Naive thymus-derived CD8-positive, alpha-beta T cell (primary cell): ENCODE results near the gene SMAD9. TPM values are rescaled to one million over a fixed set of nuclear protein-coding genes. Genes with fewer than 3 reads are reported as not detected.

Source experiments
- ATAC-seq, 2 donors: fragments of 150-1000 bp; cut with Tn5 transposase in 1 of 2; sonication (Bioruptor Pico), chemical (Tn5 transposase) in 1 of 2; 1 replicate in 1 of 2; 2 replicates in 1 of 2; pipeline ENCODE4 v1.10.0; 2021; ENCODE audit warnings: mild to moderate bottlenecking in 2 of 2, moderate library complexity in 2 of 2
- POLR2A ChIA-PET: fragments of 350-600 bp; sonication (Branson Sonifier 250); formaldehyde crosslinking; loops from one replicate; lab custom pipeline; 2021; ENCODE audit warnings: antibody characterized with exemption; lab: Charles Lee
- DNase-seq, 10 donors: peaks; one replicate each; pipeline versions ENCODE4 v3.0.0 to v3.0.0-alpha.2; 2020 to 2022
- H3K27ac Mint-ChIP-seq, 10 donors: one replicate each; pipeline ENCODE4 v1.8.0; 2020 to 2022; ENCODE audit warnings: mild to moderate bottlenecking in 10 of 10, mixed read lengths in 10 of 10, moderate library complexity in 4 of 10, inconsistent platforms in 1 of 10
- H3K27me3 Mint-ChIP-seq, 5 donors: one replicate each; pipeline ENCODE4 v1.8.0; 2021 to 2022; ENCODE audit warnings: mixed read lengths in 5 of 5
- H3K36me3 Mint-ChIP-seq, 3 donors: one replicate each; pipeline ENCODE4 v1.8.0; 2020 to 2022; ENCODE audit warnings: mixed read lengths in 3 of 3, mild to moderate bottlenecking in 2 of 3, inconsistent platforms in 1 of 3
- H3K4me1 Mint-ChIP-seq, 4 donors: one replicate each; pipeline ENCODE4 v1.8.0; 2021 to 2022; ENCODE audit warnings: mixed read lengths in 4 of 4
- H3K4me3 Mint-ChIP-seq, 10 donors: one replicate each; pipeline ENCODE4 v1.8.0; 2020 to 2022; ENCODE audit warnings: mild to moderate bottlenecking in 10 of 10, mixed read lengths in 10 of 10, moderate library complexity in 6 of 10, inconsistent platforms in 1 of 10
- H3K9me3 Mint-ChIP-seq, 9 donors: one replicate each; pipeline ENCODE4 v1.8.0; 2020 to 2022; ENCODE audit warnings: mixed read lengths in 9 of 9, mild to moderate bottlenecking in 3 of 9, inconsistent platforms in 1 of 9, moderate library complexity in 1 of 9
- polyA plus RNA-seq, 3 donors: library from polyadenylated mRNA; unstranded; fragments of 300-500 nt; fragmentation: Illumina TruSeq; gene quantifications; one replicate each; pipeline ENCODE4 v1.2.3, GENCODE V29; 2021
- total RNA-seq, 8 experiments: library from RNA in 2 of 8; stranded (reverse) in 2 of 8; gene quantifications; one replicate each; pipeline ENCODE4 v1.2.3 and lab custom pipeline; 2021 to 2026

The SMAD9 gene
- total and polyA plus RNA-seq, 5 experiments from 2014 or later: 0.03 to 0.07 (median 0.03) TPM; not detected in 2

GRCh38 chr13:36850790-36851438 lies 69.1 kb downstream of the SMAD9 start:
- Mint-ChIP-seq H3K4me1 (peaks cover 0 to 9% (median 0%) of the 10 kb centered on the region in 4 donors), H3K9me3 (no peaks in the 10 kb centered on the region), H3K4me3 (no peak overlapping the region), H3K27ac (peak overlapping the region in 2 of 10 donors; percentile 14 to 76), H3K36me3 (no peaks in the 10 kb centered on the region), H3K27me3 (peaks cover 5 to 22% (median 7%) of the 10 kb centered on the region in 5 donors)
- DNase-seq (no peak), ATAC-seq (no peak)
- POLR2A ChIA-PET: no interaction called here

DNA sequence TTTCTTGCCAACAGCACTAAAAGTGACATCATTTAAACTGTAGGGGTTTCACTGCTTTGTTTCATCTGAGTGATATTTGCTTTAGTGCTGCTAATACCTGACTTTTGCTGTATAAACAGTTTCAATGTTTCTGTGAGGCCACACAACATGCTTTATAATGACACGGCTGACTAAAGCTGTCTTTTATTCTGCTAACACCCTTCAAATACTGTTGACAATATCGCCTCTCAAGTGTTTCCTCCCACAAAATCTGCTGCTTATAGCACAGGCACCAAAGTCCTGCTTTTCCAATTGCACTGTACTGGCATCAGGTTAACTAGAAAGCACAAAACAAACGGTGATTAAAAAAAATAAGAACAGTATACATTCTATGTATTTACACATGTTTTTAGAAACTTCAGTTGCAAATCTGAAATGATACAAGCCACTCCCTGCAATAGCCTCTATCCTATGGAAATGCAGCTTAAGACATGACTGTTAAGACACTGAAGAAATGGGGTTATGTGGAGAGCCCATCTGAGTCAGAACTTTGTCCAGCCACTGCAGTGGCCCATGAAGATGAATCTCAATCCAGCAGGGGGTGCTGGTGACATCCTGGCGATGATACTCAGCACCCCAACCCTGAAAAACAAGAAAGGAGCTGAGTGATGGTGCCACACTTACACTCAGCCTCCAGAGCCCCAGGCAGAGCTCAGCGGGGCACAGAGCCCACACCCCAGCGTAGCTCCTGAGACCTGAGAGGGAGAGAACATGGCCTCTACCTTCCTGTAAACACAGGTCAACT lies 71.6 kb downstream of the SMAD9 start:
- ATAC-seq (no peak), DNase-seq (no peak)
- Mint-ChIP-seq H3K4me1 (peaks cover 0 to 9% (median 0%) of the 10 kb centered on the region in 4 donors), H3K4me3 (no peak overlapping the region), H3K36me3 (no peaks in the 10 kb centered on the region), H3K27ac (peak overlapping the region in 2 of 10 donors; percentile 18 to 29), H3K9me3 (no peaks in the 10 kb centered on the region), H3K27me3 (peaks cover 1 to 10% (median 2%) of the 10 kb centered on the region in 5 donors)
- POLR2A ChIA-PET: no interaction called here

GRCh38 chr13:36847606-36848005 lies 72.4 kb downstream of the SMAD9 start:
- DNase-seq (no peak), ATAC-seq (no peak)
- POLR2A ChIA-PET: no interaction called here
- Mint-ChIP-seq H3K4me3 (no peak overlapping the region), H3K4me1 (peaks cover 0 to 9% (median 0%) of the 10 kb centered on the region in 4 donors), H3K36me3 (no peaks in the 10 kb centered on the region), H3K9me3 (no peaks in the 10 kb centered on the region), H3K27me3 (peaks cover 0 to 7% (median 0%) of the 10 kb centered on the region in 5 donors), H3K27ac (no peak overlapping the region)

GRCh38 chr13:36841391-36841790 lies 78.6 kb downstream of the SMAD9 start:
- Mint-ChIP-seq H3K27ac (no peak overlapping the region), H3K4me3 (no peak overlapping the region), H3K9me3 (no peaks in the 10 kb centered on the region), H3K4me1 (peaks cover 0 to 6% (median 0%) of the 10 kb centered on the region in 4 donors), H3K27me3 (no peaks in the 10 kb centered on the region), H3K36me3 (no peaks in the 10 kb centered on the region)
- POLR2A ChIA-PET: no interaction called here
- DNase-seq: no peak
- no peak for ATAC-seq

DNA sequence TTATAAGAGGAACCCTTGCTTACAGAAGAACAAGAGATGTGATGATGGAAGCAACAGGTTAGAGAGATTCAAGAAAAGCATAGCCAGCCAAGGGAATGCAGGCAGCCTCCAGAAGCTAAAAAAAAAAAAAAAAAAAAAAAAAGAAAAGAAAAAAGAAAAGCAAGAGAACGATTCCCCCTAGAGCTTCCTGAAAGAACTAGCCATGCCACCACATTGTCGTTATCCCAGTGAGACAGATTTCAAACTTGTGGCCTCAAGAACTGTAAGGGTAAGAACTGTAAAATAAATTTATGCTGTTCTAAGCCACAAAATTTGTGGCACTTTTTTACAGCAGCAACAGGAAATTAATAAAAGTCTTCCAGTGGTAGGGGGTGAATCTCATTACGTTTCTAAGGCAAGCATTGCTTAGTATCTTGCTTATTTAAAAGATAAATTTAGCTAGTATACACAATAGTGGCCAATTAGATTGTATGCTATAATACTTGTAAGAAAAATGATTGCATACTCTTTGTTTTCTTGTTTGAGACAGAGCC lies 79.3 kb downstream of the SMAD9 start:
- POLR2A ChIA-PET: no interaction called here
- ATAC-seq (no peak), DNase-seq (no peak)
- no peaks in the 10 kb centered on the region for H3K27me3 Mint-ChIP-seq
- H3K27ac Mint-ChIP-seq: peak overlapping the region in 2 of 10 donors; percentile 33 to 55
- H3K9me3 Mint-ChIP-seq: no peaks in the 10 kb centered on the region
- no peak overlapping the region for H3K4me3 Mint-ChIP-seq
- H3K4me1 Mint-ChIP-seq: peaks cover 0 to 6% (median 0%) of the 10 kb centered on the region in 4 donors
- H3K36me3 Mint-ChIP-seq: no peaks in the 10 kb centered on the region

- ATAC-seq (no peak), DNase-seq (no peak)
- H3K27ac Mint-ChIP-seq: peak overlapping the region in 2 of 10 donors; percentile 17 to 67
- H3K4me3 Mint-ChIP-seq: no peak overlapping the region
- POLR2A ChIA-PET: no interaction called here
- peaks cover 0 to 6% (median 0%) of the 10 kb centered on the region in 4 donors for H3K4me1 Mint-ChIP-seq
- H3K36me3 Mint-ChIP-seq: peaks cover 0 to 2% (median 0%) of the 10 kb centered on the region in 3 donors
- no peaks in the 10 kb centered on the region for H3K9me3 Mint-ChIP-seq
- H3K27me3 Mint-ChIP-seq: no peaks in the 10 kb centered on the region
These were observed 80.1 kb downstream of the SMAD9 start for GRCh38 chr13:36839981-36840380.

- DNase-seq (no peak), ATAC-seq (no peak)
- POLR2A ChIA-PET: no interaction called here
- no peak overlapping the region for H3K27ac Mint-ChIP-seq
- H3K36me3 Mint-ChIP-seq: peaks cover 0 to 3% (median 0%) of the 10 kb centered on the region in 3 donors
- H3K4me1 Mint-ChIP-seq: peaks cover 0 to 6% (median 0%) of the 10 kb centered on the region in 4 donors
- no peaks in the 10 kb centered on the region for H3K27me3 Mint-ChIP-seq
- no peaks in the 10 kb centered on the region for H3K9me3 Mint-ChIP-seq
- no peak overlapping the region for H3K4me3 Mint-ChIP-seq
These were observed 80.8 kb downstream of the SMAD9 start for GRCh38 chr13:36839281-36839680.

- ATAC-seq (no peak), DNase-seq (no peak)
- Mint-ChIP-seq H3K36me3 (peaks cover 0 to 7% (median 0%) of the 10 kb centered on the region in 3 donors), H3K4me1 (peaks cover 0 to 6% (median 0%) of the 10 kb centered on the region in 4 donors), H3K9me3 (no peaks in the 10 kb centered on the region), H3K27me3 (no peaks in the 10 kb centered on the region), H3K27ac (peak overlapping the region in 3 of 10 donors; percentile 1 to 53 (median 48)), H3K4me3 (no peak overlapping the region)
- POLR2A ChIA-PET: no interaction called here
These were observed 82.5 kb downstream of the SMAD9 start for GRCh38 chr13:36837354-36838092.

GRCh38 chr13:36834299-36834698 lies 85.7 kb downstream of the SMAD9 start:
- H3K4me3 Mint-ChIP-seq: no peak overlapping the region
- ATAC-seq (no peak), DNase-seq (no peak)
- peaks cover 0 to 18% (median 3%) of the 10 kb centered on the region in 3 donors for H3K36me3 Mint-ChIP-seq
- POLR2A ChIA-PET: no interaction called here
- H3K27me3 Mint-ChIP-seq: no peaks in the 10 kb centered on the region
- no peaks in the 10 kb centered on the region for H3K9me3 Mint-ChIP-seq
- H3K27ac Mint-ChIP-seq: no peak overlapping the region
- H3K4me1 Mint-ChIP-seq: peaks cover 0 to 6% (median 4%) of the 10 kb centered on the region in 4 donors

GRCh38 chr13:36831291-36831690 lies 88.7 kb downstream of the SMAD9 start:
- ATAC-seq (no peak), DNase-seq (no peak)
- peaks cover 0 to 5% (median 2%) of the 10 kb centered on the region in 4 donors for H3K4me1 Mint-ChIP-seq
- H3K4me3 Mint-ChIP-seq: no peak overlapping the region
- no peaks in the 10 kb centered on the region for H3K9me3 Mint-ChIP-seq
- H3K27me3 Mint-ChIP-seq: no peaks in the 10 kb centered on the region
- H3K36me3 Mint-ChIP-seq: peaks cover 0 to 36% (median 9%) of the 10 kb centered on the region in 3 donors
- POLR2A ChIA-PET: no interaction called here
- no peak overlapping the region for H3K27ac Mint-ChIP-seq

DNA sequence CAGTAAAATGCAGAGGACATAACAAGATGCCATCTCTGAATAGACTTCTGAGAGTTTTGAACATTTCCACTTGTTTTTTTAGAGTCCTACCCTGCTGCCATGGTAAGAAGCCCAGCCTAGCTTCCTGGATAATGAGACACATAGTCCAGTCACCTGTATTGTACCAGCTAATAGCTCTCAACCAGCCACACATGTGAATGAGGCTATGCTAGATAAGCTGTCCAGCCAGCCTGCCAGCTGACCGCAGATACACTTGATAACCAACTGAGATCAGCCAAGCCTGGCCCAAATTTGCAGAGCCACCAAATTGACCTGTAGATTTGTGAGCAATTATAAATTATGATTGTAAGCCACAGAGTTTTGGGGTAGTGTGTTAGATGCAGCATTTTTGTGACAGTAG lies 90.3 kb downstream of the SMAD9 start:
- Mint-ChIP-seq H3K9me3 (no peaks in the 10 kb centered on the region), H3K27ac (peak overlapping the region in 1 of 10 donors; percentile 75), H3K27me3 (no peaks in the 10 kb centered on the region), H3K4me3 (no peak overlapping the region), H3K36me3 (peaks cover 0 to 48% (median 12%) of the 10 kb centered on the region in 3 donors), H3K4me1 (peaks cover under 1 to 11% (median 5%) of the 10 kb centered on the region in 4 donors)
- no peak for ATAC-seq
- POLR2A ChIA-PET: no interaction called here
- no peak for DNase-seq

- DNase-seq (no peak), ATAC-seq (no peak)
- H3K36me3 Mint-ChIP-seq: peaks cover 0 to 36% (median 6%) of the 10 kb centered on the region in 3 donors
- POLR2A ChIA-PET: no interaction called here
- no peaks in the 10 kb centered on the region for H3K27me3 Mint-ChIP-seq
- H3K27ac Mint-ChIP-seq: peak overlapping the region in 2 of 10 donors; percentile 23 to 72
- peaks cover 27 to 62% (median 57%) of the 10 kb centered on the region in 4 donors for H3K4me1 Mint-ChIP-seq
- H3K4me3 Mint-ChIP-seq: peak overlapping the region in 1 of 10 donors; percentile 1
- no peaks in the 10 kb centered on the region for H3K9me3 Mint-ChIP-seq
These were observed 97.3 kb downstream of the SMAD9 start for GRCh38 chr13:36822785-36823184.
